ENCODE data around the gene SLC22A23. TPM values are rescaled to one million over a fixed set of nuclear protein-coding genes. Genes with fewer than 3 reads are reported as not detected.

Gene SLC22A23
- total RNA-seq, 1 experiment from 2014 or later, result 6.8 TPM

DNA sequence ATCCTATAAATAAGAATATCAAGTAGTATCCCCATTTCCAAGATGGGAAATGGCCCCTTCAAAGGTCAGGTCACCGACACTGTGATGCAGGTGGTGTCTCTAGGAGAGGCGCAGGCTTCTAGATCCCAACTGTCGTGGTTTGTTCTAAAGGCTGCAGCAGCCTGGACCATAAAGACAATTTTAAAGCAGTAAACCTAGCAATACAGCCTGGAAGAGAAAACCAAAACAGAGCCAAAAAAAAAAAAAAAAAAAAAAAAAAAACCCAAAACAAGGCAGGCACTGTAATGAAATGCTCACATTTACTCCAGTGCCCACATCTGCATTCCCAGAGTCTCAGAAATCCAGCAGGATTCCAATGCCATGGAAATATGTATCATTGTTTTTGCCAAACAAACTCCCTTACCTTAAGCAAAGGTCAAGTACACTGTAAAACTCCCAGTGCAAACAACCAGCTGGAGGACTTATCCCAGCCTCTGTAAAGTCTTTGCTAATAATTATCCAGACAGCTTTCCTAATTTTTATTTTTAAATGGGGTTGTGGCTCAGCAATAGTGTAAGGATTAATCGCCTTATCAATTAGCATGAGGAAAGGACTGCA lies 99.9 kb downstream of the SLC22A23 start:
- no peak overlapping the region for H3K14ac ChIP-seq (ENCODE audit: insufficient read depth, low read length)
- no peaks in the 10 kb centered on the region for H3K23me2 ChIP-seq (ENCODE audit: insufficient read length, low read depth, low read length, poor library complexity, severe bottlenecking)
- no peak overlapping the region for H3K56ac ChIP-seq (ENCODE audit: insufficient read length, low read depth, low read length)
- H3K4me2 ChIP-seq (ENCODE audit: insufficient read depth, insufficient read length, low read length), result peak overlapping the region; percentile 30
- H3K4me1 ChIP-seq (ENCODE audit: insufficient read depth, low read length), result peaks cover 15% of the 10 kb centered on the region; the same call in 1 of the 2 replicates
- no peak overlapping the region for H2AFZ ChIP-seq (ENCODE audit: low read length)
- no peak overlapping the region for H2BK120ac ChIP-seq (ENCODE audit: low read depth, low read length, poor library complexity, severe bottlenecking)
- DNase-seq, result no peak
- H3K9me3 ChIP-seq (ENCODE audit: control insufficient read depth, low read depth, low read length), result no peaks in the 10 kb centered on the region
- WGBS (ENCODE audit: extremely low coverage, insufficient read length, low lambda C conversion rate), result no CpG with 5 or more reads among the region's 4 CpGs
- H4K8ac ChIP-seq (replicated peaks; ENCODE audit: insufficient read length, low read depth, low read length), result no peak overlapping the region
- Mint-ChIP-seq H3K27me3 (ENCODE audit: low read depth) (no peaks in the 10 kb centered on the region; the same call in 1 of the 2 replicates), H3K4me1 (peaks cover 61 to 68% of the 10 kb centered on the region in 2 experiments), H3K4me3 (peak overlapping the region; percentile 60 to 71), H3K27ac (peak overlapping the region; percentile 93 to 95 (median 95); a peak in 6 of 7 replicates), H3K36me3 (ENCODE audit: insufficient read depth in 1 of 3, low read depth in 3 of 3) (peaks cover 0 to 10% (median 5%) of the 10 kb centered on the region in 3 experiments; a peak in 4 of 7 replicates), H3K9me3 (no peaks in the 10 kb centered on the region)
- H2BK15ac ChIP-seq (ENCODE audit: low read depth, low read length), result no peak overlapping the region
- H2BK20ac ChIP-seq (ENCODE audit: low read depth, low read length, poor library complexity, severe bottlenecking), result no peak overlapping the region
- H3K27me3 ChIP-seq (ENCODE audit: insufficient read depth, low read length), result no peaks in the 10 kb centered on the region
- H3T11ph ChIP-seq (ENCODE audit: low read length), result no peak overlapping the region
- no peak overlapping the region for H4K91ac ChIP-seq (ENCODE audit: insufficient read length, low read depth, low read length)
- no peak overlapping the region for H2AK5ac ChIP-seq (ENCODE audit: insufficient read length, low read length)
- no peaks in the 10 kb centered on the region for H4K20me1 ChIP-seq (ENCODE audit: control insufficient read depth, insufficient read depth, insufficient read length)
- no peaks in the 10 kb centered on the region for H3K79me1 ChIP-seq (ENCODE audit: insufficient read depth, low read depth, low read length, poor library complexity, severe bottlenecking)
- H4K5ac ChIP-seq (ENCODE audit: insufficient read length, low read depth, low read length), result no peak overlapping the region
- no peak overlapping the region for H2BK5ac ChIP-seq (ENCODE audit: insufficient read length, low read length)
- H3K18ac ChIP-seq (ENCODE audit: insufficient read length, low read depth, low read length), result no peak overlapping the region
- no peak overlapping the region for H3K4ac ChIP-seq (ENCODE audit: low read depth, low read length)
- H2BK12ac ChIP-seq (ENCODE audit: insufficient read length, low read depth, low read length), result no peak overlapping the region
- peaks cover 2% of the 10 kb centered on the region; the same call in 1 of the 2 replicates for H3K79me2 ChIP-seq (ENCODE audit: insufficient read depth, low read length)
- TF ChIP-seq, protein P1, sequence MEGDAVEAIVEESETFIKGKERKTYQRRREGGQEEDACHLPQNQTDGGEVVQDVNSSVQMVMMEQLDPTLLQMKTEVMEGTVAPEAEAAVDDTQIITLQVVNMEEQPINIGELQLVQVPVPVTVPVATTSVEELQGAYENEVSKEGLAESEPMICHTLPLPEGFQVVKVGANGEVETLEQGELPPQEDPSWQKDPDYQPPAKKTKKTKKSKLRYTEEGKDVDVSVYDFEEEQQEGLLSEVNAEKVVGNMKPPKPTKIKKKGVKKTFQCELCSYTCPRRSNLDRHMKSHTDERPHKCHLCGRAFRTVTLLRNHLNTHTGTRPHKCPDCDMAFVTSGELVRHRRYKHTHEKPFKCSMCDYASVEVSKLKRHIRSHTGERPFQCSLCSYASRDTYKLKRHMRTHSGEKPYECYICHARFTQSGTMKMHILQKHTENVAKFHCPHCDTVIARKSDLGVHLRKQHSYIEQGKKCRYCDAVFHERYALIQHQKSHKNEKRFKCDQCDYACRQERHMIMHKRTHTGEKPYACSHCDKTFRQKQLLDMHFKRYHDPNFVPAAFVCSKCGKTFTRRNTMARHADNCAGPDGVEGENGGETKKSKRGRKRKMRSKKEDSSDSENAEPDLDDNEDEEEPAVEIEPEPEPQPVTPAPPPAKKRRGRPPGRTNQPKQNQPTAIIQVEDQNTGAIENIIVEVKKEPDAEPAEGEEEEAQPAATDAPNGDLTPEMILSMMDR (conservative IDR thresholded peaks at IDR 0.05), result no peak
- H3K9ac ChIP-seq (ENCODE audit: extremely low read depth, insufficient read length, low read length), result no peak overlapping the region
- H3K27ac ChIP-seq (ENCODE audit: insufficient read length, low read depth, low read length), result peak overlapping the region; percentile 45
- H3K23ac ChIP-seq (ENCODE audit: insufficient read length, low read depth, low read length), result no peak overlapping the region
